Breast epithelium (tissue), 3 donors: Measurements from ENCODE around the gene DST.

Experiments
- CTCF ChIP-seq, 3 donors: fragments of 450-650 bp; IDR thresholded peaks; one replicate each; pipeline ENCODE4 v1.5.1; 2016 to 2017; ENCODE audit warnings: antibody characterized with exemption in 3 of 3, mild to moderate bottlenecking in 3 of 3, moderate library complexity in 3 of 3
- POLR2A ChIP-seq: fragments of 450-650 bp; IDR thresholded peaks from one replicate; pipeline ENCODE4 v1.6.1; 2016; ENCODE audit warnings: antibody characterized with exemption, mild to moderate bottlenecking, moderate library complexity
- POLR2AphosphoS5 ChIP-seq, 3 donors: sonication (generic); formaldehyde crosslinking; IDR thresholded peaks; one replicate each; pipeline ENCODE4 v1.6.1; 2017; ENCODE audit warnings: antibody characterized with exemption in 3 of 3

DNA sequence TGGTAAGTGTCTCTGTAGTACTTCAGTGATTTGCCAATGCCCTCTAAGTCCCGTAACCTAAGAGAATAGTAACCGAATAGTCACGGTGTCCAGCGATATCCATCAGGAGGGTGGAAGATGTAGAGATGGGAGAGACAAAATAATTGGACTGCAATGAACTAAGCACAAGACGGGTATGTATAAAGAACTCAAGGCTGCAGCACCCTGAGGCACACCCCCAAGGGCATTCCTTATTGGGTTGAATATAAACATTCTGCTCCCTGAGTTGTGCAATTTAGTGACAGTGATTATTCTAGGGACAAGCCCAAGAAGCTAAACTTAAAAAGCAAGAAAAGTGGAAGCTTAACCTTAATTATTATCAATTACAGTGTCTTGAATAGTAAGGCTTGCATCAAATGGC lies 14.6 kb downstream of the DST start:
- TF ChIP-seq CTCF (IDR thresholded peaks at IDR 0.05) (no peak), POLR2A (no peak), POLR2AphosphoS5 (IDR thresholded peaks at IDR 0.05) (peak in 1 of 3 donors; percentile 58)
